Measurements from ENCODE around the gene DOCK7.

DOCK7 gene

GRCh38 chr1:62462370-62462769, 225.8 kb downstream of the DOCK7 start:
- no peak for DNase-seq (ENCODE audit: low read depth in 1 of 2, low spot score in 1 of 2)

DNA sequence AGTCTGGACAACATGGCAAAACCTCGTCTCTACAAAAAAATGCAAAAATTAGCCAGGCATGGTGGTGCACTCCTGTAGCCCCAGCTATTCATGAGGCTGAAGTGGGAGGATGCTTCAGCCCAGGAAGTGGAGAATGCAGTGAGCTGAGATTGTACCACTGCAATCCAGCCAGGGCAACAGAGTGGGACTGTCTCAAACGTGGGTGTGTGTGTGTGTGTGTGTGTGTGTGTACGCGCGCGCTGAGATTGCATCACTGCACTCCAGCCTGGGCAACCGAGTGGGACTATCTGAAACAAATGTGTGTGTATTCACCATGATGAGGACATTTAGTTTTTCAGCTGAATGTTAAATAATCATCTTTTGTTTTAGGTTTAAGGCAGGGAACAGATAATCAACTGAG, 230.2 kb downstream of the DOCK7 start:
- no peak for DNase-seq (ENCODE audit: low read depth in 1 of 2, low spot score in 1 of 2)

DNA sequence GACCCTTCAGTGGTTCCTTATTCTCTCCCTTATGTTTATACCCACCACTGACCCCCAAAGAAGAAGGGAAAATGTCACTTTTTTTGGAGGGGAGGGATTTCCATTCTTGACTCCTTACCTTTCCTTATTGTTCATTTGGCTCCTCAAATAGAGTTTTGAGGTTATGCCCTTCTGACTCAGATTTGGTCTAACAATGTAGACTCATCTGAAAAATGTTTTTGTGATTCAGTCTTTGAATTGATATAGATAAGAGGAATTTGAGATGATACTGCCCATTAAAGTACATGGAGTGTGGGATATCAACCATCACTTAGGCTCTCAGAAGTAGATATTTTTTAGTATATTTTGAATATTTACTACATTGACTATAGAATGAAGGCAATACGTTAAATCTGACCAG, 235.2 kb downstream of the DOCK7 start:
- DNase-seq (ENCODE audit: low read depth in 1 of 2, low spot score in 1 of 2): no peak

DNA sequence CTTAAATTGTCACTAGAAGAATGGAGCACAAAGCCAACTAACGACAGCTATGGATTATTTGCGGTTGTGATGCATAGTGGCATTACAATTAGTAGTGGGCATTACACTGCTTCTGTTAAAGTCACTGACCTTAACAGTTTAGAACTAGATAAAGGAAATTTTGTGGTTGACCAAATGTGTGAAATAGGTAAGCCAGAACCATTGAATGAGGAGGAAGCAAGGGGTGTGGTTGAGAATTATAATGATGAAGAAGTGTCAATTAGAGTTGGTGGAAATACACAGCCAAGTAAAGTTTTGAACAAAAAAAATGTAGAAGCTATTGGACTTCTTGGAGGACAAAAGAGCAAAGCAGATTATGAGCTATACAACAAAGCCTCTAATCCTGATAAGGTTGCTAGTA, 237.9 kb downstream of the DOCK7 start:
- no peak for DNase-seq (ENCODE audit: low read depth in 1 of 2, low spot score in 1 of 2)

DNA sequence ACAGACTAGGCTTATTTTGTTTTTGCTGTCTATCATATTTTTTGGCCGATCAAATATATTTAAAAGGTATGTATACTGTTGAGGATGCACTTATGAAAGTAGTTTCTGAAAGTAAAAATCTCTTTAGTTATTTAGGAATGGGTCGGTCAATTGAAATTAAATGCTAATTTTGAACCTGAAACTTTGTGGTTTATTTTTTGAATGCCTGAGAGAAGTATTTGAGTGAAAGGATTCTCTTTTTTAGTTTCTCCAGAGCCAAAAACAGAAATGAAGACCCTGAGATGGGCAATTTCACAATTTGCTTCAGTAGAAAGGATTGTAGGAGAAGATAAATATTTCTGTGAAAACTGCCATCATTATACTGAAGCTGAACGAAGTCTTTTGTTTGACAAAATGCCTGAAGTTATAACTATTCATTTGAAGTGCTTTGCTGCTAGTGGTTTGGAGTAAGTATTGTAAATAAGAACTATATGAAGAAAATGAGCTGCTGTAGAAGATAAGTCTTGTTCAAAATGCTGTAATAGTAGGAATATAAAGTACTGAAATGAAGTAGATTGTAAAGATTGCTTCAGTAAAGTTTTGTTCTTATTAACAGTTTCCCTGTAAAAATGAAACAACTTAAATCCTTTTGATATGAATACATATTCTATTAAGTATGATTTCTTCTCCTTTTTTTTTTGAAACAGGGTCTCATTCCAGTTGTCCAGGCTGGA, 239.8 kb downstream of the DOCK7 start:
- no peak for DNase-seq (ENCODE audit: low read depth in 1 of 2, low spot score in 1 of 2)

GRCh38 chr1:62444701-62445100, 243.5 kb downstream of the DOCK7 start:
- DNase-seq (ENCODE audit: low read depth in 1 of 2, low spot score in 1 of 2): no peak

- no peak for DNase-seq (ENCODE audit: low read depth in 1 of 2, low spot score in 1 of 2)
These were observed 248.4 kb downstream of the DOCK7 start for GRCh38 chr1:62439652-62440371.

GRCh38 chr1:62438163-62438562, 250.0 kb downstream of the DOCK7 start:
- no peak for DNase-seq (ENCODE audit: low read depth in 1 of 2, low spot score in 1 of 2)

GRCh38 chr1:62437273-62437940, 250.8 kb downstream of the DOCK7 start:
- peak; percentile 15 to 22 for DNase-seq (ENCODE audit: low read depth in 1 of 2, low spot score in 1 of 2)

GRCh38 chr1:62436466-62437272, 251.5 kb downstream of the DOCK7 start, which contains the start of gene USP1:
TSS of gene USP1 (plus strand) at chr1:62437049. CDS start at chr1:62439868, 2,819 bp downstream.
- DNase-seq (ENCODE audit: low read depth in 1 of 2, low spot score in 1 of 2): peak; percentile 91 to 95

- peak; percentile 90 to 95 for DNase-seq (ENCODE audit: low read depth in 1 of 2, low spot score in 1 of 2)
These were observed 252.1 kb downstream of the DOCK7 start for GRCh38 chr1:62436039-62436465.

GRCh38 chr1:62435231-62436038, 252.8 kb downstream of the DOCK7 start:
- no peak for DNase-seq (ENCODE audit: low read depth in 1 of 2, low spot score in 1 of 2)

DNA sequence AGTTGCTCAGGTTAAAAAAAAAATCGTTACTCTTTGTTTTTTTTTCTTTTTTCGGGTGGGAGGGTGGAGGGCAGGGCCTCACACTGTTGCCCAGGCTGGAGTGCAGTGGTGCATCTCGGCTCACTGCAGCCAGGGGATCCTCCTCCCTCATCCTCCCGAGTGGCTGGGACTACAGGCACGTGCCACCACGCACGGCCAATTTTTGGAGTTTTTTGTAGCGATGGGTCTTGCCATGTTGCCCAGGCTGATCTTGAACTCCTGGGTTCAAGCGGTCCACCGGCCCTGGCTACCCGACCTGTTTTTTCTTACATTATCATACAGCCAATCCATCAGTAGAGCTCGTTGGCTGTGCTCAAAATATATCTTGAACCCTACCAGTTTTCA, 253.6 kb downstream of the DOCK7 start:
- no peak for DNase-seq (ENCODE audit: low read depth in 1 of 2, low spot score in 1 of 2)

GRCh38 chr1:62433861-62434617, 254.1 kb downstream of the DOCK7 start:
- DNase-seq (ENCODE audit: low read depth in 1 of 2, low spot score in 1 of 2): no peak

DNA sequence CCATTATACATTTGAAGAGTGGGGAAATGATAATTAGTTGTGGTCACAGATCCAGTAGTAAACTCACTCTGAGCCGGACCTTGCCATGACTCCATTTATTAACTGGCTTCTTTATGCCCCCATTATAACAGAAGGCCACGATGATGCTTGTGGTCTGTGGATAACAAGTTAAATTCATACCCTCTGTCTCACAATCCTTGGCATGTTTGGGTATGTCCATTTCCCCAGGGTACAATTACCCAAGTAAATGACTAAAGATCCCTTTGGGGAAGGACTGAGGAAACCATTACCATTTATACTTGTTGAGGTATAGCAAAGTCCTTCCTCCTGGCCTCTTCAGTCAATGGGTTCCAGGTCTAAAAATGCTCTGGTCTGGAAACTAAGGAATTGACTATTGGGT, 258.6 kb downstream of the DOCK7 start:
- no peak for DNase-seq (ENCODE audit: low read depth in 1 of 2, low spot score in 1 of 2)

- DNase-seq (ENCODE audit: low read depth in 1 of 2, low spot score in 1 of 2): no peak
These were observed 259.8 kb downstream of the DOCK7 start for GRCh38 chr1:62428351-62428750.

DNA sequence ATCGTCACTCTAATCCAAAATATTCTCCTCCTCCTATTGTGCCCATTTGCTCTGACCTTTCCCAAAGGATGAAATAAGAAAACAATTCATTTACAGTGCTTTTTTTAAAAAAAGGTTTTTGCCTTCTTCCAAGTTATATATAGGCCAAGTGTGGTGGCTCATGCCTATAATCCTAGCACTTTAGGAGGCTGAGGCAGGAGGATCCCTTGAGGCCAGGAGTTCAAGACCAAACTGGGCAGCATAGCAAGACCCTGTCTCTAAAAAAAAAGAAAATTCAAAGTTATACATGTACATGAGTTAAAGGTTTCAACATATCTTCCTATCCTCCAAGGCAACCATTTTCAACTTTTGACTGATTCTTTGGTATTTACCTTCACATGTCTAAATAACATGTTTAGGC, 261.4 kb downstream of the DOCK7 start:
- DNase-seq (ENCODE audit: low read depth in 1 of 2, low spot score in 1 of 2): no peak

DNA sequence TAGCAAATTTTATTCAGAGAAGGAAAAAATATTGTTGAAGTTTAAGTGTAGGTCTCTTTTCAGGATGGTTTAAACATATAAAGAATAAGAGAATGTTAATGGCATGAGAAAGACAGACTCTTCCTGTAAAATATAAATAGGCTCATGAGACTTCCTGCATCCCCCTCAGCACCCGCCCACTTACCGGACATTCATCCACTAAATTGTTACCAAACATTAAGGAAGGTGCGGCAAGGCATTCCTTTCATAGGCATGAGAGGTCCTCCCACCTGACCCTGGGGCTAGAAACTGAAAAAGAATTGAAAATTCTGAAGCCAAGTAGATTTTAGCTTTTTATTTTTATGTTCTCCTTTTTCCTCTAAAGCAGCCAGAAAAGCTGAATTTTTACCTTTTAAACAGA, 261.9 kb downstream of the DOCK7 start:
- DNase-seq (ENCODE audit: low read depth in 1 of 2, low spot score in 1 of 2): no peak

DNA sequence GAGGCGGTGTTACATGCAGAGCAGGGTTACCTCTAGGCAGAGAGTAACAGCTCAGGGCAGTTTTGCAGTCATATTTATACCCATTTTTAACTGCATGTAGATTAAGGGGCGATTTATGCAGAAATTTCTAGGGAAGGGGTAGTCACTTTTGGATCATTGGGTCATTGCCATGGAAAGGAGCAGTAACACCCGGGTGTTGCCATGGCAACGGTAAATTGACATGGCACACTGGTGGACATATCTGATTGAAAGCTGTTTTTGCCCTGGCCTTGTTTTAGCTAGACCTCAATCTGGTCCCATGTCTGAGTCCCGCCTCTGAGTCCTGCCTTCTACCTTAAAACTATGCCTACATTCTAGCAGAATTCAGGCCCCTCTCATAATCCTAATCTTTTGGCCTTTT, 263.1 kb downstream of the DOCK7 start:
- DNase-seq (ENCODE audit: low read depth in 1 of 2, low spot score in 1 of 2): no peak

GRCh38 chr1:62424411-62424810, 263.8 kb downstream of the DOCK7 start:
- no peak for DNase-seq (ENCODE audit: low read depth in 1 of 2, low spot score in 1 of 2)

Measured in stimulated activated CD4-positive, alpha-beta T cell treated with anti-CD3 and anti-CD28 coated beads, Interleukin-15, amount 100 ng/mL, for 1 hour (primary cell).